Right atrium auricular region (tissue), 2 donors: ENCODE data around the gene NF1. TPM values are rescaled to one million over a fixed set of nuclear protein-coding genes. Genes with fewer than 3 reads are reported as not detected.

Source experiments
- DNase-seq: peaks from one replicate; pipeline ENCODE4 v3.0.0-alpha.2; 2019; ENCODE audit warnings: low spot score
- H3K27ac ChIP-seq, 2 donors: fragments of 200-600 bp; sonication (generic); 1 replicate in 1 of 2; 2 replicates in 1 of 2; pipeline ENCODE4 v1.5.1; 2016 to 2019
- H3K27me3 ChIP-seq, 2 donors: fragments of 200-600 bp; sonication (generic); one replicate each; pipeline versions ENCODE4 v1.5.1 to v1.6.0; 2017 to 2019
- H3K36me3 ChIP-seq: fragments of 200-600 bp; sonication (generic); one replicate; pipeline ENCODE4 v1.5.1; 2016
- H3K4me1 ChIP-seq, 2 donors: fragments of 200-600 bp; sonication (generic); one replicate each; pipeline versions ENCODE4 v1.5.1 to v1.6.0; 2017 to 2019
- H3K4me3 ChIP-seq, 2 donors: fragments of 200-600 bp; sonication (generic); 1 replicate in 1 of 2; 2 replicates in 1 of 2; pipeline ENCODE4 v1.5.1; 2017 to 2019; ENCODE audit warnings: mild to moderate bottlenecking in 1 of 2, moderate library complexity in 1 of 2
- H3K9me3 ChIP-seq, 2 donors: fragments of 200-600 bp; sonication (generic); one replicate each; pipeline ENCODE4 v1.5.1; 2019
- total RNA-seq, 2 donors: library from RNA; depleted of rRNA; stranded (reverse); fragments of >200 nt; gene quantifications; one replicate each; pipeline ENCODE4 v1.1.0, GENCODE V29; 2016
- TF ChIP-seq, protein P1 (sequence below), 2 donors: fragments of 200-600 bp; sonication (generic); IDR thresholded peaks; one replicate each; pipeline ENCODE4 v1.5.1; 2019; ENCODE audit warnings: antibody characterized with exemption in 2 of 2

The NF1 gene
- total RNA-seq, 2 donors from 2014 or later, result 47.5 to 51.4 TPM

- Histone ChIP-seq H3K9me3 (no peaks in the 10 kb centered on the region), H3K4me1 (no peaks in the 10 kb centered on the region), H3K4me3 (no peak overlapping the region), H3K27ac (no peak overlapping the region), H3K36me3 (no peaks in the 10 kb centered on the region), H3K27me3 (no peaks in the 10 kb centered on the region)
- no peak for DNase-seq
- TF ChIP-seq, protein P1, sequence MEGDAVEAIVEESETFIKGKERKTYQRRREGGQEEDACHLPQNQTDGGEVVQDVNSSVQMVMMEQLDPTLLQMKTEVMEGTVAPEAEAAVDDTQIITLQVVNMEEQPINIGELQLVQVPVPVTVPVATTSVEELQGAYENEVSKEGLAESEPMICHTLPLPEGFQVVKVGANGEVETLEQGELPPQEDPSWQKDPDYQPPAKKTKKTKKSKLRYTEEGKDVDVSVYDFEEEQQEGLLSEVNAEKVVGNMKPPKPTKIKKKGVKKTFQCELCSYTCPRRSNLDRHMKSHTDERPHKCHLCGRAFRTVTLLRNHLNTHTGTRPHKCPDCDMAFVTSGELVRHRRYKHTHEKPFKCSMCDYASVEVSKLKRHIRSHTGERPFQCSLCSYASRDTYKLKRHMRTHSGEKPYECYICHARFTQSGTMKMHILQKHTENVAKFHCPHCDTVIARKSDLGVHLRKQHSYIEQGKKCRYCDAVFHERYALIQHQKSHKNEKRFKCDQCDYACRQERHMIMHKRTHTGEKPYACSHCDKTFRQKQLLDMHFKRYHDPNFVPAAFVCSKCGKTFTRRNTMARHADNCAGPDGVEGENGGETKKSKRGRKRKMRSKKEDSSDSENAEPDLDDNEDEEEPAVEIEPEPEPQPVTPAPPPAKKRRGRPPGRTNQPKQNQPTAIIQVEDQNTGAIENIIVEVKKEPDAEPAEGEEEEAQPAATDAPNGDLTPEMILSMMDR (IDR thresholded peaks at IDR 0.05), result no peak
These were observed 197.0 kb downstream of the NF1 start for GRCh38 chr17:31291820-31292219.

DNA sequence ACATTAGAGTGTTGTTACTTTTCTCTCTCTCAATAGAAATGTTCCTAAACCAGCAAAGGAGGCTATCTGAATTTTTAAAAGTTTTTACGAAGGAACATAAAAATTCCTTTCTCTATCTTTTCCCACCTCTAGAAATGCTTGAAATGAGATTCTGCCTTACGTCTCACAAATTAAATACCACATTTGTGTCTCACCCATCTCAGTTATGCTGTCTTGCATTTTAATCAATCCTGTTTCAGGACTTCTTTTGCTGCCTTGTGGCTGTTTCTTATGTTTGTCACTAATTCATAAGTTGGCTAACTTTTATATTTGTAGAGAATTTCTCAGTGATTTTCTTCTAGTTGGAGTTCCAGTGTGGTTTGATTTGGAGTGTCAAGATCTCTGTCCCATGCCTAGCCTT is 198.8 kb downstream of the NF1 start:
- DNase-seq, result no peak
- Histone ChIP-seq H3K27ac (no peak overlapping the region), H3K4me1 (no peaks in the 10 kb centered on the region), H3K9me3 (no peaks in the 10 kb centered on the region), H3K27me3 (no peaks in the 10 kb centered on the region), H3K36me3 (no peaks in the 10 kb centered on the region), H3K4me3 (no peak overlapping the region)
- TF ChIP-seq, protein P1 (IDR thresholded peaks at IDR 0.05), result no peak

DNA sequence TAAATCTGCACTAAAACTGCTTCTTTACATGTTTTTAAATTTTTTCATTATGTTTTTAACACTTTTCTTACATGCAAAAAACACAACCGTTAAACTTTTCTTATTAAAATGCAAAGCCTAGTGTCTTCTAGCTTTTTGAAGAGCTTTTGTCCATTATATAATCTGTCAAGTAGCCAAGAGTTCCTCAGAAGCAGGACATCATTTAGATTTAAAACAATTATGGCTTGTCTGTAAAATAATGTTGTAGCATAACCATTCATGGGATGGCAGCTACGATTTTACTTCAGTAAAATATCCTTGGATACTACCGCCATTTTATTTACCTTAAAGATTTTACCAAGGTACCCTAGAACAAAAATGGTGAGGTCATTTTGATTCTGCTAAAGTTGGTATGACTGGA is 199.5 kb downstream of the NF1 start:
- Histone ChIP-seq H3K9me3 (no peaks in the 10 kb centered on the region), H3K4me1 (no peaks in the 10 kb centered on the region)
- TF ChIP-seq, protein P1 (IDR thresholded peaks at IDR 0.05), result no peak

DNA sequence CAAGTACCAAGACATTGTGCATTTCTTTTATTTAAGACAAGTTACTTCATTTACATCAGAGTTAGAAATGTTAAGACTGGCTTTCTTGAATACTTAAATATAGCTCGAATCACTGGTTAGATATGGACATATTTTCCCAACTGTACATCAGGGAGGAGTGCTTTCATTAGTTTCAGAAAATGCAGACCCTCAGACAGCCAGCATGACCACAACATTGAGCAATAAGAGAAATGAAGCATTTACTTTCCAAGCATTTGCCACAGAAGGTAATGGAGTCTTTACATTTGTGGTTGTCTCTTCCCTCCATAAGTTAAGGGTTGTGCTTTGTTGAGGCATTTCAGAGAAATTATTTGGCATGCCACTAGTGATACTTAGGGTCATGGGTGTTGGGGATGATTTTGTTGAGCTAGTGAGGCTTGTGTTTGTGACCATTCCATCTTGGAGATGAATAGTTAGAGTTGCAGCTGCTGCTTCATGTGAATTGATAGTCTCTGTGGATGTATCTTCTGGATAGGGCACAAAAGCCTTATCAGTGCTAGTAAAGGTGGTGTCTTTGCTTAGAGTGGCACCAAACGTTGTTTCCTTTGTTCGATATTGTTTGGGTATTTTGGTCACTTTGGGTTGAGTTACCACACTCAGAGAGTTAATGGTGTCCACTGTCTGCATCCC is 200.2 kb downstream of the NF1 start:
- TF ChIP-seq, protein P1 (IDR thresholded peaks at IDR 0.05), result no peak
- H3K9me3 ChIP-seq, result no peaks in the 10 kb centered on the region
- no peaks in the 10 kb centered on the region for H3K36me3 ChIP-seq
- H3K27ac ChIP-seq, result no peak overlapping the region
- H3K27me3 ChIP-seq, result no peaks in the 10 kb centered on the region
- no peak overlapping the region for H3K4me3 ChIP-seq
- no peak for DNase-seq
- no peaks in the 10 kb centered on the region for H3K4me1 ChIP-seq

More for the DNA sequence above, 199.5 kb downstream of the NF1 start:
- no peak overlapping the region for H3K27ac ChIP-seq
- H3K27me3 ChIP-seq, result no peaks in the 10 kb centered on the region
- H3K36me3 ChIP-seq, result no peaks in the 10 kb centered on the region
- no peak for DNase-seq
- H3K4me3 ChIP-seq, result no peak overlapping the region

GRCh38 chr17:31295489-31295871 is 200.7 kb downstream of the NF1 start:
- no peak overlapping the region for H3K4me3 ChIP-seq
- H3K4me1 ChIP-seq, result no peaks in the 10 kb centered on the region
- DNase-seq, result no peak
- H3K27me3 ChIP-seq, result no peaks in the 10 kb centered on the region
- H3K9me3 ChIP-seq, result no peaks in the 10 kb centered on the region
- no peaks in the 10 kb centered on the region for H3K36me3 ChIP-seq
- no peak overlapping the region for H3K27ac ChIP-seq
- TF ChIP-seq, protein P1 (IDR thresholded peaks at IDR 0.05), result no peak

DNA sequence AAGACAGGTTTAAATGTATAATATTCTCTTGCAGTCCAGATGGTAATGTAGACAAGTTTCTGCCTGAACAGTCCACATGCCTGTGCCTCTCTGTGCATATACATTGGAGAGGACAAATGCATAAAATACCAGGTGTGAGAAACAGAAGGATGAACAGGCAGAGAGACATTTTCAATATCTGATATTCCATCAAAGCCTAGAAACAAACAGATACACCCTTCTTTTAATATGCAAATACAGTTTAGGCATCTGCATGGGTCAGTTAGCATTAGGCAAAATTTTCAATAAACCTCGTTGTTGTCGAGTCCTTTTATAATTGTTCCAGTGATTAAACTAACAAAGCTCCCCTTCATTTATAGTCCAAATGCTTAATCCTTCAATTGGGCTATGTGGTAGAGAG is 201.4 kb downstream of the NF1 start:
- H3K4me3 ChIP-seq, result no peak overlapping the region
- H3K27me3 ChIP-seq, result no peaks in the 10 kb centered on the region
- no peak for DNase-seq
- H3K9me3 ChIP-seq, result no peaks in the 10 kb centered on the region
- TF ChIP-seq, protein P1 (IDR thresholded peaks at IDR 0.05), result no peak
- no peaks in the 10 kb centered on the region for H3K4me1 ChIP-seq
- H3K27ac ChIP-seq, result no peak overlapping the region
- no peaks in the 10 kb centered on the region for H3K36me3 ChIP-seq
